SH-SY5Y (cell line): ENCODE measurements around the gene RPS28.

Experiments used
- GATA2 ChIP-seq: IDR thresholded peaks from 2 replicates; pipeline ENCODE4 v1.6.1; 2011; ENCODE audit warnings: mild to moderate bottlenecking, low read depth, low read length
- GATA3 ChIP-seq: IDR thresholded peaks from 2 replicates; pipeline ENCODE4 v1.6.1; 2011; ENCODE audit warnings: low read depth, mild to moderate bottlenecking, low read length, moderate library complexity

GRCh38 chr19:8334458-8335342 is 13.4 kb downstream of the RPS28 start:
- no peak for TF ChIP-seq GATA2
- no peak for TF ChIP-seq GATA3
